ENCODE measurements around the gene TNRC18.

GRCh38 chr7:5287802-5288201, 135.8 kb downstream of the TNRC18 start:
- TF ChIP-seq EP300 (IDR thresholded peaks at IDR 0.05; ENCODE audit: borderline replicate concordance) (no peak), TAF1 (IDR thresholded peaks at IDR 0.05; ENCODE audit: low read depth) (no peak), YY1 (IDR thresholded peaks at IDR 0.05; ENCODE audit: low read depth) (no peak), MAX (IDR thresholded peaks at IDR 0.05) (no peak), CEBPB (IDR thresholded peaks at IDR 0.05) (no peak), CREB1 (IDR thresholded peaks at IDR 0.05; ENCODE audit: low read depth) (no peak), FOXM1 (IDR thresholded peaks at IDR 0.05; ENCODE audit: borderline replicate concordance, low read depth) (no peak), RAD21 (IDR thresholded peaks at IDR 0.05; ENCODE audit: low read depth) (no peak), REST (IDR thresholded peaks at IDR 0.05; ENCODE audit: low read depth) (no peak), TCF12 (IDR thresholded peaks at IDR 0.05; ENCODE audit: low read depth) (no peak), NFIC (IDR thresholded peaks at IDR 0.05) (no peak), ZBTB7A (IDR thresholded peaks at IDR 0.05; ENCODE audit: low read depth) (no peak), EGR1 (IDR thresholded peaks at IDR 0.05) (no peak)

Measured in Ishikawa (cell line).